Tibial artery (tissue), 4 donors: Measurements from ENCODE around the gene NEK11.

Source experiments
- DNase-seq, 2 donors: peaks; one replicate each; pipeline ENCODE4 v3.0.0-alpha.2; 2019
- H3K27ac ChIP-seq, 2 donors: fragments of 200-600 bp; sonication (generic) in 1 of 2; 1 replicate in 1 of 2; 2 replicates in 1 of 2; pipeline ENCODE4 v1.5.1; 2018 to 2019; ENCODE audit warnings: mild to moderate bottlenecking in 1 of 2
- H3K27me3 ChIP-seq, 2 donors: fragments of 200-600 bp; sonication (generic) in 1 of 2; one replicate each; pipeline versions ENCODE4 v1.5.1 to v1.6.0; 2016 to 2019
- H3K36me3 ChIP-seq, 3 donors: fragments of 200-600 bp; sonication (generic) in 2 of 3; one replicate each; pipeline ENCODE4 v1.5.1; 2016 to 2019; ENCODE audit warnings: mild to moderate bottlenecking in 2 of 3
- H3K4me1 ChIP-seq, 4 donors: fragments of 200-600 bp; sonication (generic) in 2 of 4; 1 replicate in 3 of 4; 2 replicates in 1 of 4; pipeline ENCODE4 v1.5.1; 2016 to 2019
- H3K4me3 ChIP-seq, 2 donors: fragments of 200-600 bp; sonication (generic) in 1 of 2; 1 replicate in 1 of 2; 2 replicates in 1 of 2; pipeline ENCODE4 v1.5.1; 2018 to 2019; ENCODE audit warnings: mild to moderate bottlenecking in 2 of 2
- H3K9me3 ChIP-seq, 3 donors: fragments of 200-600 bp; sonication (generic) in 1 of 3; one replicate each; pipeline ENCODE4 v1.5.1; 2016 to 2019
- intact Hi-C: fragments of 100-400 bp; cut with DNase I; formaldehyde crosslinking; loops from one replicate; pipeline ENCODE4 v1.15.0; 2023; ENCODE audit warnings: low total_unique reads
- TF ChIP-seq, protein P1 (sequence below), 2 experiments: fragments of 200-600 bp in 1 of 2; fragments of 450-650 bp in 1 of 2; IDR thresholded peaks; one replicate each; pipeline ENCODE4 v1.5.1; 2017 to 2019; ENCODE audit warnings: antibody characterized with exemption in 2 of 2, mild to moderate bottlenecking in 1 of 2, moderate library complexity in 1 of 2

The NEK11 gene

DNA sequence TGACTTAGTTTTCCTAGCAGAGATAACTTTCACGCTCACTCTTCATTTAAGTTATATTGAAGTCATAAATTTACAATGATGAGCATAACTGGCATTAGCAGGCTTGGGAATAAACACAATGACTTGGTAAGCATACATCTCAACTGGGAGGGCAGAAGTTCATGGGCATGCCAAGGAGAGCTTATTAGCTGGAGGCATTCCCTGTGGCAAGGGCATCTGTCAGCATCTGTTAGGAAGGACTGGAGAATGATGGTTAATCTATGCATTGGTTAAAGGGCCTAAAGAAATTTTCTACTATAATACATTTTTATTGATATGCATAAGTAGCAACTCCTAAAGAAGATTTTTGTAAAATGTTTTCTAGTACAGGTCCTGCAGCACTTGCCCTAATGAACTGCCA is 52.4 kb downstream of the NEK11 start:
- Histone ChIP-seq H3K4me1 (peaks cover 0 to 3% (median 0%) of the 10 kb centered on the region in 4 donors), H3K9me3 (no peaks in the 10 kb centered on the region), H3K4me3 (no peak overlapping the region), H3K36me3 (no peaks in the 10 kb centered on the region), H3K27me3 (no peaks in the 10 kb centered on the region), H3K27ac (no peak overlapping the region)
- no peak for DNase-seq
- intact Hi-C loops, result no loop called here
- TF ChIP-seq, protein P1, sequence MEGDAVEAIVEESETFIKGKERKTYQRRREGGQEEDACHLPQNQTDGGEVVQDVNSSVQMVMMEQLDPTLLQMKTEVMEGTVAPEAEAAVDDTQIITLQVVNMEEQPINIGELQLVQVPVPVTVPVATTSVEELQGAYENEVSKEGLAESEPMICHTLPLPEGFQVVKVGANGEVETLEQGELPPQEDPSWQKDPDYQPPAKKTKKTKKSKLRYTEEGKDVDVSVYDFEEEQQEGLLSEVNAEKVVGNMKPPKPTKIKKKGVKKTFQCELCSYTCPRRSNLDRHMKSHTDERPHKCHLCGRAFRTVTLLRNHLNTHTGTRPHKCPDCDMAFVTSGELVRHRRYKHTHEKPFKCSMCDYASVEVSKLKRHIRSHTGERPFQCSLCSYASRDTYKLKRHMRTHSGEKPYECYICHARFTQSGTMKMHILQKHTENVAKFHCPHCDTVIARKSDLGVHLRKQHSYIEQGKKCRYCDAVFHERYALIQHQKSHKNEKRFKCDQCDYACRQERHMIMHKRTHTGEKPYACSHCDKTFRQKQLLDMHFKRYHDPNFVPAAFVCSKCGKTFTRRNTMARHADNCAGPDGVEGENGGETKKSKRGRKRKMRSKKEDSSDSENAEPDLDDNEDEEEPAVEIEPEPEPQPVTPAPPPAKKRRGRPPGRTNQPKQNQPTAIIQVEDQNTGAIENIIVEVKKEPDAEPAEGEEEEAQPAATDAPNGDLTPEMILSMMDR (IDR thresholded peaks at IDR 0.05), result no peak

DNA sequence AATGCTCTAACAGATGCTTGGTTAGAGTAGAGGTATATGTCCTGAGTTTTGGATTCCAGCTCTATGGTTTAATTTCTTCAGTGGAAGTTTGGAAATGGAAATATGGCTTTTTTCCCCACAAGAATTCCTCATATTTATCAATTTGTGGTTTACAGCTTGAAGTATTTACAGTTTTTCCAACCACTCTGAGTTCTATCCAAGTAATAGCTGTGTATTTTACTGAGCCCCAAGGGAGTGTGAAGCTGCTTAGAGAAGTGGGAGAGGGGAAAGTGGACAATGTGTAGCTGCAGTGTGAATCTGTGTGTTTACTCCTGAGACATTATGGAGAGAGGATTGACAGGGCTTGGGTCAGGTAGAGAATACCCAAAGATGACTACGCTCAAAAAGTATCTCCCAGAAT is 54.5 kb downstream of the NEK11 start:
- no peaks in the 10 kb centered on the region for H3K36me3 ChIP-seq
- peaks cover 0 to 3% (median 0%) of the 10 kb centered on the region in 4 donors for H3K4me1 ChIP-seq
- no peak overlapping the region for H3K4me3 ChIP-seq
- TF ChIP-seq, protein P1 (IDR thresholded peaks at IDR 0.05), result no peak
- H3K27me3 ChIP-seq, result no peaks in the 10 kb centered on the region
- intact Hi-C loops, result no loop called here
- no peaks in the 10 kb centered on the region for H3K9me3 ChIP-seq
- DNase-seq, result no peak
- H3K27ac ChIP-seq, result no peak overlapping the region

DNA sequence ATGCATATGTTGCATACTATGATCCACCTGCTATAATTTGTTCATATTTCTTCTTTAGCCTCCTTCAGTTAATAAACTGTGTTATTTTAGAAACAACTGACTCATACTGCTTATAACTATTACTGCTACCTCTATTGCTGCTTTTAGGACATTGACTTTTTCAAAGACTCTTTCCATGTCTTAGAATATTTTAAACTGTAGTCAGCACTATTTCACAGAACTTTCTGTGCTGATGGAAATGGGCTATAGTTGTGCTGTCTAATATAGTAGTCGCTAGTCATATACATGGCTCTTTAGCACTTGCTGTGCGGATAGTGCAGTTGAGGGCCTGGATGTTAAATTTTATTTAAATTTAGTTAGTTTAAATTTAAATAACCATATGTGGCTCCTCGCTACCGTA is 55.6 kb downstream of the NEK11 start:
- DNase-seq, result no peak
- TF ChIP-seq, protein P1 (IDR thresholded peaks at IDR 0.05), result no peak
- H3K27me3 ChIP-seq, result no peaks in the 10 kb centered on the region
- intact Hi-C loops, result no loop called here
- H3K4me3 ChIP-seq, result no peak overlapping the region
- no peaks in the 10 kb centered on the region for H3K9me3 ChIP-seq
- H3K4me1 ChIP-seq, result peaks cover 0 to 3% (median 0%) of the 10 kb centered on the region in 4 donors
- no peaks in the 10 kb centered on the region for H3K36me3 ChIP-seq
- H3K27ac ChIP-seq, result no peak overlapping the region

DNA sequence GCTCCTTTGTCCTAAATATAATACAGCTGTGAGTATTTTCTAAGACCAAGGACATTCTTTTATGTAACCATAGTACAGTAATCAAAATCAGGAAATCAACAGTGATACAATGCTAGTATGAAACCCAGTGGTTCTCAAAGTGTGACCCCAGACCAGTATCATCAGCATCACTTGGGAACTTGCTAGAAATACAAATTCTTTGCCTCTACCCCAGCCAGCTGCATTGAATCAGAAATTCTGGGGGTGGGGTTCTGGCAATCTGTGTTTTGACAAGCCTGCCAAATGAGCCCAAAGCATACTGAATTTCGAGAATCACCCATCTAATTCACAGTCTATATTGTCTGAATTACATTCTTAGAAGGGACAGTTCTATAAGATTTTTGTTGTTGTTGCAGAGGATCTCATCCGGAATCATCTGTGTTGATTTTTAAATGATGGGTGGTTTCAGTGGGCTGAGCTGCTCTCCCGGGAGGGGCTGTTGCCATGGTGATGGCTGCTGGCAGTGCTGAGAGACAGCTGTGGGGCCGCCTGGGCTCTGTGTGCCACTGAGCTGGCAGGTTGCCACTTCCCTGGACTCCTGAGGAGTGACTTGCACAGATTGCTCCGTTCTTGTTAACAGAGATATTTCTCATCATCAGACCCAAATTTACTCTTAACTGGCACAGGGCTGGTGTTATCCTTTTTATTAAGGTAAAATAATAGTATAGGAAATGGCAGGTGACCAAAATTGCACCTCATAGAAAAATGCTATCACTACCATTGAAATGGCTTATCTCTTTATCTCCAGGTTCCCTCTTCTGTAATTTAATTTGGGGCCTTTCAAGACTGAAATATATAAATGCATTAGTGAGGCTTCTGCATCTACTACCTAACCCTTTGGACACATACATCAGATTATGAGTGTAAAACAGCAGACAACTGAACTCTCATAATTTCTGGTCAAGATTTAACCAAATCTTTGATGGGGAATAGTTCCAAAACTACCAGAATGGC is 56.5 kb downstream of the NEK11 start:
- Histone ChIP-seq H3K4me3 (no peak overlapping the region), H3K36me3 (no peaks in the 10 kb centered on the region), H3K4me1 (peaks cover 0 to 3% (median 0%) of the 10 kb centered on the region in 4 donors), H3K27ac (no peak overlapping the region), H3K9me3 (no peaks in the 10 kb centered on the region), H3K27me3 (no peaks in the 10 kb centered on the region)
- DNase-seq, result peak in 1 of 2 donors; percentile 61
- TF ChIP-seq, protein P1 (IDR thresholded peaks at IDR 0.05), result no peak
- intact Hi-C loops, result no loop called here

DNA sequence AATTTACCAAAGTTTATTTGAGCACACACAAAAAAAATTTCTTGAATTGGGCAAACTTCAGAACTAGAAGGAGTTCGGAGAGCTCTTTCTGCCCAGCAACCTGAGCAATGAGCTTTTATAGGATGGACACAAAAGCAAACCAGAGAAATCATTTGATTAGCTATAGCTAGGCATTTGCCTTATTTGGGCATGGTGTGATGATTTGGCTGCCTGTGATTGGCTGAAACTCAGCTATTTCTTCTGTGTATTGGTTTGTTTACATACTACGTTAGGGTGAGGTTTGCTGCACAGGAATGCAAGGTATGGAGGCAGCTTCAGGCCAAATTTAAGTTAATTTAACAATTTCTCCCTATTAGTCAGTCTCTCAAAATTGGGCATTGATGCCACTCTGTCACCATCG is 65.1 kb downstream of the NEK11 start:
- Histone ChIP-seq H3K36me3 (no peaks in the 10 kb centered on the region), H3K27ac (no peak overlapping the region), H3K27me3 (no peaks in the 10 kb centered on the region), H3K9me3 (no peaks in the 10 kb centered on the region), H3K4me3 (no peak overlapping the region), H3K4me1 (no peaks in the 10 kb centered on the region)
- TF ChIP-seq, protein P1 (IDR thresholded peaks at IDR 0.05), result no peak
- intact Hi-C loops, result no loop called here
- DNase-seq, result no peak
